ENCODE measurements around the gene XPO5. TPM values are rescaled to one million over a fixed set of nuclear protein-coding genes. Genes with fewer than 3 reads are reported as not detected.

Gene XPO5
- total RNA-seq, 1 experiment from 2014 or later = 86.4 TPM

- Histone ChIP-seq H3K36me3 (ENCODE audit: control insufficient read depth, insufficient read depth, low read length) (no peaks in the 10 kb centered on the region; the same call in 1 of the 2 replicates), H3K9me3 (ENCODE audit: control insufficient read depth, insufficient read depth, low read depth, low read length) (no peaks in the 10 kb centered on the region), H3K27ac (ENCODE audit: low read length) (no peak overlapping the region), H3K27me3 (ENCODE audit: control insufficient read depth, insufficient read depth, low read length) (no peaks in the 10 kb centered on the region), H3K4me1 (ENCODE audit: control insufficient read depth, insufficient read depth, low read length) (peaks cover 14% of the 10 kb centered on the region), H3K4me3 (ENCODE audit: low read depth in 2 of 2, low read length in 2 of 2) (no peak overlapping the region)
- ATAC-seq (no peak), DNase-seq (ENCODE audit: low read depth, low spot score) (no peak)
- ChIA-PET CTCF (interaction anchor here (0.6 kb wide), 1 partner anchor 46 kb away, joined by 5 read pairs; no protein-coding TSS in a partner anchor), POLR2A (interaction anchor here (0.5 kb wide), 1 partner anchor 114 kb away, joined by 10 read pairs; no protein-coding TSS in a partner anchor)
- TF ChIP-seq REST (IDR thresholded peaks at IDR 0.05; ENCODE audit: insufficient read depth in 1 of 2, low read depth in 2 of 2, low read length in 1 of 2) (no peak), SIN3A (IDR thresholded peaks at IDR 0.05; ENCODE audit: borderline replicate concordance, insufficient read depth, low read depth, low read length) (no peak), TCF7L2 (IDR thresholded peaks at IDR 0.05; ENCODE audit: low read depth, low read length) (no peak), POLR2AphosphoS5 (IDR thresholded peaks at IDR 0.05; ENCODE audit: low read depth, low read length) (no peak), CTCF (IDR thresholded peaks at IDR 0.05) (no peak)
- intact Hi-C loops (cut with micrococcal nuclease; ENCODE audit: unreplicated experiment) (no loop called here), in situ Hi-C loops (cut with HindIII; ENCODE audit: low pct_unique_long_range_greater_than_20kb, low sequenced_read_pairs) (no loop called here)
- no TSS peak for BruUV-seq (replicated peaks)
These were observed 67.2 kb downstream of the XPO5 start for GRCh38 chr6:43508481-43509141.

- in situ Hi-C loops (cut with HindIII; ENCODE audit: low pct_unique_long_range_greater_than_20kb, low sequenced_read_pairs) (no loop called here), intact Hi-C loops (cut with micrococcal nuclease; ENCODE audit: unreplicated experiment) (loop anchor here (2.0 kb wide), 1 partner anchor 52 kb away; the partner anchor contains the start of gene DLK2)
- H3K27me3 ChIP-seq (ENCODE audit: control insufficient read depth, insufficient read depth, low read length) = no peaks in the 10 kb centered on the region
- ChIA-PET POLR2A (no interaction called here), CTCF (interaction anchor here (0.5 to 1.9 kb wide), 3 partner anchors 30 to 666 kb away, joined by 6 to 16 read pairs (median 7); no protein-coding TSS in a partner anchor)
- no peak overlapping the region for H3K27ac ChIP-seq (ENCODE audit: low read length)
- no peaks in the 10 kb centered on the region; the same call in 1 of the 2 replicates for H3K36me3 ChIP-seq (ENCODE audit: control insufficient read depth, insufficient read depth, low read length)
- no peak for TF ChIP-seq REST (IDR thresholded peaks at IDR 0.05; ENCODE audit: insufficient read depth in 1 of 2, low read depth in 2 of 2, low read length in 1 of 2)
- TF ChIP-seq POLR2AphosphoS5 (IDR thresholded peaks at IDR 0.05; ENCODE audit: low read depth, low read length) = peak; percentile 69
- peak; percentile 98 for TF ChIP-seq CTCF (IDR thresholded peaks at IDR 0.05)
- TF ChIP-seq TCF7L2 (IDR thresholded peaks at IDR 0.05; ENCODE audit: low read depth, low read length) = 0 out of 2 replicates have a peak, but pooled peaks have one; percentile 21
- no peak overlapping the region for H3K4me3 ChIP-seq (ENCODE audit: low read depth in 2 of 2, low read length in 2 of 2)
- no TSS peak for BruUV-seq (replicated peaks)
- ATAC-seq (peak; percentile 74), DNase-seq (ENCODE audit: low read depth, low spot score) (peak; percentile 71)
- H3K4me1 ChIP-seq (ENCODE audit: control insufficient read depth, insufficient read depth, low read length) = peaks cover 14% of the 10 kb centered on the region
- H3K9me3 ChIP-seq (ENCODE audit: control insufficient read depth, insufficient read depth, low read depth, low read length) = no peaks in the 10 kb centered on the region
These were observed 69.0 kb downstream of the XPO5 start for GRCh38 chr6:43506667-43507471.

Data from Panc1 (cell line).